ENCODE measurements around the gene POLR2E. TPM values are rescaled to one million over a fixed set of nuclear protein-coding genes. Genes with fewer than 3 reads are reported as not detected.

POLR2E gene
- total and polyA plus RNA-seq, 9 of the 15 experiments (the other 6 are each of a cell fraction or from before 2014, with no cell fraction given): 3.4 to 413 (median 244) TPM

DNA sequence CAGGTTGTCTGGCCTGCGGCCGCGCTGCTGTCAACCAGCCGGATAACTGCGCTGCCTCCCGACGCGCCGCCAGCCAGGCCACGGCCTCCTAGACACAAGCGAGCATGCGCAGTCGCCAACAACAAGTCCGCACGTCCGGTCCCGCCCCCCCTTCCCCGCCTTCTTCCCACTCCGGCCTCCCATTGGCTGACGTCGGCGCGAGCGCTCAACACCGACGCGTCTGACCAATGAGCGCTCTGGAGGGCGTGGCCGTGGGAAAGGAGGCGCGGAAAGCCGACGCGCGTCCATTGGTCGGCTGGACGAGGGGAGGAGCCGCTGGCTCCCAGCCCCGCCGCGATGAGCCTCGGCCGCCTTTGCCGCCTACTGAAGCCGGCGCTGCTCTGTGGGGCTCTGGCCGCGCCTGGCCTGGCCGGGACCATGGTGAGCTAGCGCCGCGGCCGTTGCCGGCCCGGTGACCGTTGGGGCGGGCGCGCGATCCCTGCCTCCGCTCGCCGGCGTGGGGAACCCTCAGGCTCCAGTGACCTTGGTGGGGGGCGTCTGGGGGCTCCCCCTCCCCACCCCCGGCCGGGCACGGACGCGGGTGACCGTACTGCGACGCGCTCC, 8.6 kb upstream of the POLR2E start, which contains the start of gene GPX4 (continued):
- TF ChIP-seq BRF1 (IDR thresholded peaks at IDR 0.05; ENCODE audit: borderline replicate concordance, extremely low read depth, insufficient read length) (no peak), ZBTB9 (CRISPR knock-in tag; IDR thresholded peaks at IDR 0.05) (peak; percentile 50; the same call in 1 of the 2 replicates), GTF2A2 (tag; IDR thresholded peaks at IDR 0.05) (no peak), ZFP36 (IDR thresholded peaks at IDR 0.05; ENCODE audit: low read depth, low read length, partially characterized antibody) (peak; percentile 50), NFYB (IDR thresholded peaks at IDR 0.05; ENCODE audit: extremely low read depth, insufficient read length) (peak; percentile 92), KDM4B (IDR thresholded peaks at IDR 0.05; ENCODE audit: borderline replicate concordance in 2 of 2, low read depth in 1 of 2) (peak in 1 of 2 experiments; percentile 75; a peak in 1 of 4 replicates), SUPT5H (IDR thresholded peaks at IDR 0.05) (peak; percentile 93), TEAD4 (IDR thresholded peaks at IDR 0.05; ENCODE audit: low read length) (no peak), TEAD4 (CRISPR knock-in tag; IDR thresholded peaks at IDR 0.05; ENCODE audit: borderline replicate concordance) (0 out of 2 replicates have a peak, but pooled peaks have one; percentile 42), ZNF133 (CRISPR knock-in tag; IDR thresholded peaks at IDR 0.05) (no peak), CHD2 (IDR thresholded peaks at IDR 0.05; ENCODE audit: low read depth, low read length) (peak; percentile 59), HNRNPK (IDR thresholded peaks at IDR 0.05; ENCODE audit: low read depth, low read length, poor library complexity, severe bottlenecking) (peak; percentile 75), FOXK2 (conservative IDR thresholded peaks at IDR 0.05 in 1 of 2, IDR thresholded peaks at IDR 0.05 in 1 of 2; ENCODE audit: low read depth in 2 of 2) (peak; percentile 60 to 73; a peak in 3 of 4 replicates)
- TF ChIP-seq, protein P1, sequence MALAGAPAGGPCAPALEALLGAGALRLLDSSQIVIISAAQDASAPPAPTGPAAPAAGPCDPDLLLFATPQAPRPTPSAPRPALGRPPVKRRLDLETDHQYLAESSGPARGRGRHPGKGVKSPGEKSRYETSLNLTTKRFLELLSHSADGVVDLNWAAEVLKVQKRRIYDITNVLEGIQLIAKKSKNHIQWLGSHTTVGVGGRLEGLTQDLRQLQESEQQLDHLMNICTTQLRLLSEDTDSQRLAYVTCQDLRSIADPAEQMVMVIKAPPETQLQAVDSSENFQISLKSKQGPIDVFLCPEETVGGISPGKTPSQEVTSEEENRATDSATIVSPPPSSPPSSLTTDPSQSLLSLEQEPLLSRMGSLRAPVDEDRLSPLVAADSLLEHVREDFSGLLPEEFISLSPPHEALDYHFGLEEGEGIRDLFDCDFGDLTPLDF (CRISPR knock-in tag; IDR thresholded peaks at IDR 0.05): peak; percentile 42; the same call in 1 of the 2 replicates
- TF ChIP-seq, protein P2, sequence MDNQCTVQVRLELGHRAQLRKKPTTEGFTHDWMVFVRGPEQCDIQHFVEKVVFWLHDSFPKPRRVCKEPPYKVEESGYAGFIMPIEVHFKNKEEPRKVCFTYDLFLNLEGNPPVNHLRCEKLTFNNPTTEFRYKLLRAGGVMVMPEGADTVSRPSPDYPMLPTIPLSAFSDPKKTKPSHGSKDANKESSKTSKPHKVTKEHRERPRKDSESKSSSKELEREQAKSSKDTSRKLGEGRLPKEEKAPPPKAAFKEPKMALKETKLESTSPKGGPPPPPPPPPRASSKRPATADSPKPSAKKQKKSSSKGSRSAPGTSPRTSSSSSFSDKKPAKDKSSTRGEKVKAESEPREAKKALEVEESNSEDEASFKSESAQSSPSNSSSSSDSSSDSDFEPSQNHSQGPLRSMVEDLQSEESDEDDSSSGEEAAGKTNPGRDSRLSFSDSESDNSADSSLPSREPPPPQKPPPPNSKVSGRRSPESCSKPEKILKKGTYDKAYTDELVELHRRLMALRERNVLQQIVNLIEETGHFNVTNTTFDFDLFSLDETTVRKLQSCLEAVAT (IDR thresholded peaks at IDR 0.05): peak in 1 of 2 experiments; percentile 22; a peak in 1 of 4 replicates

Measured in K562 (cell line).